AG09319 (cell line): ENCODE results near the gene STAG3.
A peak's percentile ranks its signal among the peaks of the same experiment; 100 is the strongest.
"Not testable (repeated sequence)": the region's sequence is repeated elsewhere in the genome, so short reads cannot be mapped to it uniquely, and the experiment has no call there.

Source experiments
- DNase-seq: peaks from one replicate; pipeline ENCODE4 v3.0.0-alpha.2; 2010; ENCODE audit warnings: low read depth; ENCODE audit errors: extremely low read depth
- TF ChIP-seq, protein P1 (sequence below): IDR thresholded peaks from 2 replicates; pipeline ENCODE4 v1.5.1; 2011; ENCODE audit warnings: low read depth, mild to moderate bottlenecking, inconsistent platforms, low read length, moderate library complexity

The STAG3 gene

GRCh38 chr7:100247152-100247757 is 69.5 kb downstream of the STAG3 start:
- TF ChIP-seq, protein P1, sequence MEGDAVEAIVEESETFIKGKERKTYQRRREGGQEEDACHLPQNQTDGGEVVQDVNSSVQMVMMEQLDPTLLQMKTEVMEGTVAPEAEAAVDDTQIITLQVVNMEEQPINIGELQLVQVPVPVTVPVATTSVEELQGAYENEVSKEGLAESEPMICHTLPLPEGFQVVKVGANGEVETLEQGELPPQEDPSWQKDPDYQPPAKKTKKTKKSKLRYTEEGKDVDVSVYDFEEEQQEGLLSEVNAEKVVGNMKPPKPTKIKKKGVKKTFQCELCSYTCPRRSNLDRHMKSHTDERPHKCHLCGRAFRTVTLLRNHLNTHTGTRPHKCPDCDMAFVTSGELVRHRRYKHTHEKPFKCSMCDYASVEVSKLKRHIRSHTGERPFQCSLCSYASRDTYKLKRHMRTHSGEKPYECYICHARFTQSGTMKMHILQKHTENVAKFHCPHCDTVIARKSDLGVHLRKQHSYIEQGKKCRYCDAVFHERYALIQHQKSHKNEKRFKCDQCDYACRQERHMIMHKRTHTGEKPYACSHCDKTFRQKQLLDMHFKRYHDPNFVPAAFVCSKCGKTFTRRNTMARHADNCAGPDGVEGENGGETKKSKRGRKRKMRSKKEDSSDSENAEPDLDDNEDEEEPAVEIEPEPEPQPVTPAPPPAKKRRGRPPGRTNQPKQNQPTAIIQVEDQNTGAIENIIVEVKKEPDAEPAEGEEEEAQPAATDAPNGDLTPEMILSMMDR: no peak
- peak; percentile 58 for DNase-seq

GRCh38 chr7:100248483-100248882 is 70.8 kb downstream of the STAG3 start:
- no peak for DNase-seq
- TF ChIP-seq, protein P1: no peak

DNA sequence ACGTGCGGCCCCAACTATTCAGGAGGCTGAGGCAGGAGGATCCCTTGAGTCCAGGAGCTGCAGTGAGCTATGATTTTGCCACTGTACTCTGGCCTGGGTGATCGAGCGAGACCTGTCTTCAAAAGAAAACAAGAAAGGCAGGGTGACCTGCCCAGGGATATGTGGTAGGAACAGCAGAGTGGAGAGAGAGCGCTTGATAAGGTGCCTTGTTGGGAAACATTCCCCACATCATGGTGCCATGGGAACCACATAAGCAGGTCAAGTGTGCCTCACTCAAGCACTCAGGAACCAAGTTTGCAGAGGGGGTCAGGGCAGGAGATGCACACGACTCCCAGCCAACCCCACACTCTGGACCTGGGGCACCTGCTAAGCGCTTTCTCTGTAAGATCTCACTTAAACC is 79.3 kb downstream of the STAG3 start:
- no peak for DNase-seq
- TF ChIP-seq, protein P1: no peak

- DNase-seq: not testable (repeated sequence)
These were observed 82.3 kb downstream of the STAG3 start for GRCh38 chr7:100259984-100260383.

GRCh38 chr7:100262896-100263295 is 85.2 kb downstream of the STAG3 start:
- DNase-seq: not testable (repeated sequence)
